Measurements from ENCODE around the gene F8.
"Not testable (repeated sequence)": the region's sequence is repeated elsewhere in the genome, so short reads cannot be mapped to it uniquely, and the experiment has no call there.

DNA sequence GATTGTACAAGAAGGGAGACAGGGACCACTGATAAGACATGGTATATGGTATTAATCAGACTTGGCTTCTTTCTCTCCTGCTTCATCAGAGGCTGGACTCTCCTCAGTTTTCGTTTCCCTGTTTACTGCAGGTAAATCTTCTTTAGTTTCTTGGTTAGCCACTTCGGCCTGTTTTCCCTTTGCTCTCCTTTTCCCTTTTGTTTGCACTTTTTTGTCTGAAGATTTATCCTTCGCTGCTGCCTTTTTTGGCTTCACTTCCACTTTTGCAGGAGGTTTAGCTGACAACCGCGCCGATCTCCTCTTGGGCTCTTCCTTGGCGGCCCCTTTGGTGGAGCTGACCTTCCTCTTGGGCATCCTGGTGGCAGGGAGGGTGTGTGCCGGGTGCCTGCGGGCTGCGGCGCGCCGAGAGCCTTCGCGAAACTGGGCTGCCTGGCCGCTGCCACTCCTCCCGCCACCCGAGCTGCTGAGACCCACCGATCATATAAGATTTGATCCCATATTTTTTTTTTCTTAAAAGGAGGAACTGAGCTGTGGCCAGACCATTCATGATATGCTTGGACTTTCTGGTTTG lies 205.4 kb downstream of the F8 start:
- not testable (repeated sequence) for TF ChIP-seq EZH2phosphoT487 (IDR thresholded peaks at IDR 0.05; ENCODE audit: insufficient read depth, low read depth); EZH2 (IDR thresholded peaks at IDR 0.05; ENCODE audit: insufficient read depth, poor library complexity, severe bottlenecking)
